Sigmoid colon (tissue), 4 donors: ENCODE results near the gene SPAG16.
A peak's percentile ranks its signal among the peaks of the same experiment; 100 is the strongest.

Experiments used
- CTCF ChIP-seq, 4 experiments: fragments of 450-650 bp in 3 of 4; fragments of 200-600 bp in 1 of 4; IDR thresholded peaks; one replicate each; pipeline ENCODE4 v1.5.1; 2016 to 2019; ENCODE audit warnings: antibody characterized with exemption in 4 of 4, mild to moderate bottlenecking in 3 of 4, moderate library complexity in 2 of 4
- EP300 ChIP-seq, 4 donors: sonication (generic); formaldehyde crosslinking; IDR thresholded peaks; one replicate each; pipeline ENCODE4 v1.6.1; 2017; ENCODE audit warnings: antibody characterized with exemption in 4 of 4
- POLR2A ChIP-seq, 2 donors: fragments of 450-650 bp; IDR thresholded peaks; one replicate each; pipeline ENCODE4 v1.6.1; 2016; ENCODE audit warnings: antibody characterized with exemption in 2 of 2, mild to moderate bottlenecking in 2 of 2, moderate library complexity in 2 of 2
- POLR2AphosphoS5 ChIP-seq, 4 donors: sonication (generic); formaldehyde crosslinking; IDR thresholded peaks; one replicate each; pipeline ENCODE4 v1.6.1; 2017; ENCODE audit warnings: antibody characterized with exemption in 4 of 4

- TF ChIP-seq CTCF (IDR thresholded peaks at IDR 0.05), result peak; percentile 22 to 71 (median 39)
- no peak for TF ChIP-seq EP300 (IDR thresholded peaks at IDR 0.05)
- no peak for TF ChIP-seq POLR2AphosphoS5 (IDR thresholded peaks at IDR 0.05)
- TF ChIP-seq POLR2A (IDR thresholded peaks at IDR 0.05), result no peak
These were observed 32.6 kb upstream of the SPAG16 start for GRCh38 chr2:213251618-213252017.
